Breast epithelium (tissue), 3 donors: ENCODE results near the gene FUBP3.

ENCODE experiments used
- POLR2A ChIP-seq: fragments of 450-650 bp; IDR thresholded peaks from one replicate; pipeline ENCODE4 v1.6.1; 2016; ENCODE audit warnings: antibody characterized with exemption, mild to moderate bottlenecking, moderate library complexity
- POLR2AphosphoS5 ChIP-seq, 3 donors: sonication (generic); formaldehyde crosslinking; IDR thresholded peaks; one replicate each; pipeline ENCODE4 v1.6.1; 2017; ENCODE audit warnings: antibody characterized with exemption in 3 of 3
- TF ChIP-seq, protein P1 (sequence below), 3 donors: fragments of 450-650 bp; IDR thresholded peaks; one replicate each; pipeline ENCODE4 v1.5.1; 2016 to 2017; ENCODE audit warnings: antibody characterized with exemption in 3 of 3, mild to moderate bottlenecking in 3 of 3, moderate library complexity in 3 of 3

DNA sequence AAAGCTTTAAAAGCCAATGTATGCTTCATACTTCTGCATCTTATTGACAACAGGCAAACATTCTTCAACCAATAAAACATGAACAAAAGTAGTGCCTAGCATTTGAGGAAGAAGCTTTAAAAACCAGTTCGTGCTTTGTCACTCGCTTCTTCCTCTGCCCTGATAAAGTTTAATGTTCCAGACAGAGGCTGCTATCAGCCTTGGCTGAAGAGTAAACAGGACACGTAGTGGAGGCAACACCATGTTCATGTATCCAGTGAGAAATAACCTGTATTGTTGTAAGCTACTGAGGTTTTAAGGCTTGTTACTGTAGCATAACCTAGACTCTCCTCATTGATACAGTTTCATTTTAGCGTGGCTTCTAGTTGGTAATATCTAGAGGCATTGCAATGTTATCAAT is 3.2 kb upstream of the FUBP3 start:
- TF ChIP-seq, protein P1, sequence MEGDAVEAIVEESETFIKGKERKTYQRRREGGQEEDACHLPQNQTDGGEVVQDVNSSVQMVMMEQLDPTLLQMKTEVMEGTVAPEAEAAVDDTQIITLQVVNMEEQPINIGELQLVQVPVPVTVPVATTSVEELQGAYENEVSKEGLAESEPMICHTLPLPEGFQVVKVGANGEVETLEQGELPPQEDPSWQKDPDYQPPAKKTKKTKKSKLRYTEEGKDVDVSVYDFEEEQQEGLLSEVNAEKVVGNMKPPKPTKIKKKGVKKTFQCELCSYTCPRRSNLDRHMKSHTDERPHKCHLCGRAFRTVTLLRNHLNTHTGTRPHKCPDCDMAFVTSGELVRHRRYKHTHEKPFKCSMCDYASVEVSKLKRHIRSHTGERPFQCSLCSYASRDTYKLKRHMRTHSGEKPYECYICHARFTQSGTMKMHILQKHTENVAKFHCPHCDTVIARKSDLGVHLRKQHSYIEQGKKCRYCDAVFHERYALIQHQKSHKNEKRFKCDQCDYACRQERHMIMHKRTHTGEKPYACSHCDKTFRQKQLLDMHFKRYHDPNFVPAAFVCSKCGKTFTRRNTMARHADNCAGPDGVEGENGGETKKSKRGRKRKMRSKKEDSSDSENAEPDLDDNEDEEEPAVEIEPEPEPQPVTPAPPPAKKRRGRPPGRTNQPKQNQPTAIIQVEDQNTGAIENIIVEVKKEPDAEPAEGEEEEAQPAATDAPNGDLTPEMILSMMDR (IDR thresholded peaks at IDR 0.05) = no peak
- TF ChIP-seq POLR2A = no peak
- no peak for TF ChIP-seq POLR2AphosphoS5 (IDR thresholded peaks at IDR 0.05)
